Mesenchymal stem cell (in vitro differentiated cells and primary cell): Measurements from ENCODE around the gene CPXM2.

Source experiments
- DNase-seq: peaks from one replicate; pipeline ENCODE4 v3.0.0-alpha.2; 2013
- H2AFZ ChIP-seq: one replicate; pipeline ENCODE4 v1.6.1; 2013; ENCODE audit warnings: low read depth, mild to moderate bottlenecking, control low read depth, inconsistent platforms, low read length, moderate library complexity
- H2AK5ac ChIP-seq: 2 replicates; pipeline ENCODE4 v1.6.1; 2013; ENCODE audit warnings: low read length, moderate library complexity, mild to moderate bottlenecking, inconsistent platforms; ENCODE audit not compliant: severe bottlenecking
- H2BK120ac ChIP-seq: one replicate; pipeline ENCODE4 v1.6.1; 2013; ENCODE audit warnings: low read depth, mild to moderate bottlenecking, inconsistent platforms, low read length, moderate library complexity
- H2BK12ac ChIP-seq, 2 experiments: one replicate each; pipeline ENCODE4 v1.6.1; 2013; ENCODE audit warnings: inconsistent platforms in 2 of 2, low read length in 2 of 2, mild to moderate bottlenecking in 2 of 2, moderate library complexity in 2 of 2, control low read depth in 1 of 2
- H2BK15ac ChIP-seq: one replicate; pipeline ENCODE4 v1.6.1; 2013; ENCODE audit warnings: mild to moderate bottlenecking, low read depth, inconsistent platforms; ENCODE audit not compliant: poor library complexity, severe bottlenecking
- H2BK5ac ChIP-seq: 2 replicates; pipeline ENCODE4 v1.6.1; 2013; ENCODE audit warnings: low read depth, mild to moderate bottlenecking, low read length, control low read depth, inconsistent platforms; ENCODE audit not compliant: poor library complexity, severe bottlenecking
- H3K14ac ChIP-seq, 2 experiments: one replicate each; pipeline ENCODE4 v1.6.1; 2013; ENCODE audit warnings: inconsistent platforms in 2 of 2, low read length in 2 of 2, control low read depth in 1 of 2, mild to moderate bottlenecking in 1 of 2, moderate library complexity in 1 of 2
- H3K18ac ChIP-seq, 2 experiments: one replicate each; pipeline ENCODE4 v1.6.1; 2013; ENCODE audit warnings: inconsistent platforms in 2 of 2, low read length in 2 of 2, control low read depth in 1 of 2, low read depth in 1 of 2, mild to moderate bottlenecking in 1 of 2
- H3K23ac ChIP-seq, 2 experiments: one replicate each; pipeline ENCODE4 v1.6.1; 2013; ENCODE audit warnings: inconsistent platforms in 2 of 2, low read length in 2 of 2, mild to moderate bottlenecking in 2 of 2, moderate library complexity in 2 of 2, control low read depth in 1 of 2
- H3K27ac ChIP-seq: 2 replicates; pipeline ENCODE4 v1.5.1; 2013; ENCODE audit warnings: mild to moderate bottlenecking, moderate library complexity, low read length, control low read depth, inconsistent platforms; ENCODE audit not compliant: poor library complexity, severe bottlenecking
- H3K27me3 ChIP-seq, 2 experiments: 2 replicates each; pipeline versions ENCODE4 v1.6.1 to v1.7.0; 2013; ENCODE audit warnings: low read length in 2 of 2, mild to moderate bottlenecking in 2 of 2, moderate library complexity in 2 of 2, control low read depth in 1 of 2, inconsistent platforms in 1 of 2; ENCODE audit not compliant: control insufficient read depth in 1 of 2, insufficient read depth in 1 of 2
- H3K36me3 ChIP-seq, 2 experiments: 2 replicates each; pipeline versions ENCODE4 v1.6.1 to v1.7.0; 2013; ENCODE audit warnings: low read length in 2 of 2, control low read depth in 1 of 2, inconsistent platforms in 1 of 2, low read depth in 1 of 2, mild to moderate bottlenecking in 1 of 2; ENCODE audit not compliant: insufficient read depth in 2 of 2, control insufficient read depth in 1 of 2
- H3K4ac ChIP-seq, 2 experiments: one replicate each; pipeline ENCODE4 v1.6.1; 2013; ENCODE audit warnings: inconsistent platforms in 2 of 2, low read length in 2 of 2, mild to moderate bottlenecking in 2 of 2, moderate library complexity in 2 of 2, control low read depth in 1 of 2, low read depth in 1 of 2
- H3K4me1 ChIP-seq: 2 replicates; pipeline ENCODE4 v1.6.1; 2013; ENCODE audit warnings: low read depth, low read length, control low read depth; ENCODE audit not compliant: control insufficient read depth, insufficient read depth
- H3K4me2 ChIP-seq: 2 replicates; pipeline ENCODE4 v1.6.1; 2013; ENCODE audit warnings: low read length, mild to moderate bottlenecking, inconsistent platforms; ENCODE audit not compliant: poor library complexity, severe bottlenecking
- H3K4me3 ChIP-seq, 2 experiments: 2 replicates each; pipeline versions ENCODE4 v1.5.1 to v1.7.0; 2013; ENCODE audit warnings: low read length in 2 of 2, mild to moderate bottlenecking in 2 of 2, control low read depth in 1 of 2, low read depth in 1 of 2; ENCODE audit not compliant: insufficient read depth in 1 of 2
- H3K79me1 ChIP-seq: replicated peaks from 2 replicates; pipeline ENCODE4 v1.6.1; 2013; ENCODE audit warnings: mild to moderate bottlenecking, control low read depth, low read length, inconsistent platforms; ENCODE audit not compliant: poor library complexity, severe bottlenecking
- H3K9ac ChIP-seq: 2 replicates; pipeline ENCODE4 v1.7.0; 2013; ENCODE audit warnings: mild to moderate bottlenecking, low read length, moderate library complexity
- H3K9me3 ChIP-seq: 2 replicates; pipeline ENCODE4 v1.7.0; 2013; ENCODE audit warnings: mild to moderate bottlenecking, low read length; ENCODE audit not compliant: control insufficient read depth
- H4K8ac ChIP-seq: one replicate; pipeline ENCODE4 v1.6.1; 2013; ENCODE audit warnings: inconsistent platforms, mild to moderate bottlenecking, low read length, moderate library complexity
- H4K91ac ChIP-seq: one replicate; pipeline ENCODE4 v1.6.1; 2013; ENCODE audit warnings: mild to moderate bottlenecking, low read length, inconsistent platforms
- WGBS: methylation state at CpG from one replicate; pipeline ENCODE4 v1.1.7; 2013; ENCODE audit warnings: mixed read lengths; 5-methylcytosine and 5-hydroxymethylcytosine counted together

CPXM2 gene

GRCh38 chr10:123769647-123770046, 122.0 kb downstream of the CPXM2 start:
- Histone ChIP-seq H3K4ac (no peak overlapping the region), H3K36me3 (peaks cover 0 to 18% of the 10 kb centered on the region in 2 experiments), H3K4me1 (peaks cover 1% of the 10 kb centered on the region), H2BK120ac (no peak overlapping the region), H3K23ac (no peak overlapping the region), H3K27ac (no peak overlapping the region), H3K9ac (no peak overlapping the region), H3K27me3 (no peaks in the 10 kb centered on the region), H2BK5ac (no peak overlapping the region), H4K8ac (no peak overlapping the region), H3K9me3 (no peaks in the 10 kb centered on the region), H3K4me3 (no peak overlapping the region), H2BK15ac (no peak overlapping the region), H2BK12ac (no peak overlapping the region), H3K4me2 (no peak overlapping the region), H3K18ac (no peak overlapping the region), H4K91ac (no peak overlapping the region), H2AFZ (no peak overlapping the region), H3K14ac (no peak overlapping the region), H3K79me1 (no peaks in the 10 kb centered on the region), H2AK5ac (no peak overlapping the region)
- 28% methylated on average over 4 of the region's 4 CpGs for WGBS
- no peak for DNase-seq

DNA sequence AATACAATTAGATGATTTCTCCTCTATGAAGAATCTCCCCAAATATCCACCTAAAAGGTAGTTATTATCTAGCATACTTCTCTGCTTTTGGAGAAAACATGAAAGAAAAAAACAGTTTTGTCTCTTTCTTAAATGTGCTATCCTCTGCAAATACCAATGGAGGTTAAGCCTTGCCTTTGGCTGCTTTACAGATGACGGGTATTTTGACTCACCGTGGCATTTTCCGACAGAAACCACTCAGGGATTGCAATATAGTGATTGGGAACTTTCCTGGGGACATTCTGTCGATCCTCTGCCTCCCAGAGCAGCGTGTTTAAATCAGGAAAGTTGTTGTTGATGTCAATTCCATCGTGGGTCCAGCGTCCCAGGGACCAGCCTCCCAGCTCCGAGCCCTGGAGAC, 124.8 kb downstream of the CPXM2 start:
- Histone ChIP-seq H3K27ac (no peak overlapping the region), H2BK12ac (no peak overlapping the region), H3K79me1 (no peaks in the 10 kb centered on the region), H2AFZ (no peak overlapping the region), H2BK120ac (no peak overlapping the region), H3K18ac (no peak overlapping the region), H2AK5ac (no peak overlapping the region), H3K36me3 (peaks cover 0 to 16% of the 10 kb centered on the region in 2 experiments), H3K4ac (no peak overlapping the region), H3K4me2 (no peak overlapping the region), H2BK5ac (no peak overlapping the region), H3K4me1 (peaks cover 1% of the 10 kb centered on the region), H4K8ac (no peak overlapping the region), H3K23ac (no peak overlapping the region), H3K9ac (no peak overlapping the region), H3K4me3 (no peak overlapping the region), H3K27me3 (no peaks in the 10 kb centered on the region), H4K91ac (no peak overlapping the region), H3K9me3 (no peaks in the 10 kb centered on the region), H2BK15ac (no peak overlapping the region), H3K14ac (no peak overlapping the region)
- 52% methylated on average over 8 of the region's 8 CpGs for WGBS
- no peak for DNase-seq

DNA sequence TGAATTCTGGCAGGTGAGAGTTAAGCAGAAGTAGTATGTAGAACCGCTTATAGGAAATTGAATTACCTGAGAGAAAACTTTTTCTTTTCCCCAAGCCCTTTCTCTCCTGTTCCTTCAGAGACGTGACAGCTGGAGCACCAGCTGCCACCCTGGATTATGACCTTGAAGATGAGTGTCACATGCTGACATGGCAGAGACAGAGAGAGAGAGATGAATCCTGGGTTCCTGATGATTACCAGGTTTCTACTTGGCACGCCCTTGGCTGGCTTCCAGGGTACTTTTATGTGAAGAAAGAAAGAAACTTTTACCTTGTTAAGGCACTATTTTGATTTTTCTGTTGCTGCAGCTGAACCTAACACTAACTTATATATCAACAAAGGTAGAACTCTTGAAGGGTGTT, 125.6 kb downstream of the CPXM2 start:
- Histone ChIP-seq H3K79me1 (no peaks in the 10 kb centered on the region), H2AK5ac (no peak overlapping the region), H2AFZ (no peak overlapping the region), H3K27me3 (no peaks in the 10 kb centered on the region), H3K14ac (no peak overlapping the region), H4K91ac (no peak overlapping the region), H3K18ac (no peak overlapping the region), H2BK15ac (no peak overlapping the region), H3K9me3 (no peaks in the 10 kb centered on the region), H3K4me1 (peaks cover 1% of the 10 kb centered on the region), H3K9ac (no peak overlapping the region), H2BK12ac (no peak overlapping the region), H3K4me2 (no peak overlapping the region), H4K8ac (no peak overlapping the region), H3K23ac (no peak overlapping the region), H2BK5ac (no peak overlapping the region), H3K27ac (no peak overlapping the region), H2BK120ac (no peak overlapping the region), H3K4ac (no peak overlapping the region), H3K4me3 (no peak overlapping the region), H3K36me3 (peaks cover 0 to 22% of the 10 kb centered on the region in 2 experiments)
- 50% methylated on average over 1 of the region's 3 CpGs for WGBS
- no peak for DNase-seq

- Histone ChIP-seq H3K23ac (no peak overlapping the region), H2BK12ac (no peak overlapping the region), H2AK5ac (no peak overlapping the region), H3K4me2 (no peak overlapping the region), H3K27ac (no peak overlapping the region), H4K8ac (no peak overlapping the region), H3K27me3 (no peaks in the 10 kb centered on the region), H3K4me3 (no peak overlapping the region), H3K36me3 (peaks cover 0 to 24% of the 10 kb centered on the region in 2 experiments), H2BK5ac (no peak overlapping the region), H3K4me1 (no peaks in the 10 kb centered on the region), H3K79me1 (no peaks in the 10 kb centered on the region), H2AFZ (no peak overlapping the region), H3K14ac (no peak overlapping the region), H3K9ac (no peak overlapping the region), H2BK15ac (no peak overlapping the region), H4K91ac (no peak overlapping the region), H2BK120ac (no peak overlapping the region), H3K9me3 (no peaks in the 10 kb centered on the region), H3K4ac (no peak overlapping the region), H3K18ac (no peak overlapping the region)
- no peak for DNase-seq
- WGBS = 87% methylated on average over 23 of the region's 23 CpGs
These were observed 129.9 kb downstream of the CPXM2 start for GRCh38 chr10:123761666-123762230.
